Ishikawa (cell line): Measurements from ENCODE around the gene DEPDC1.

Source experiments
- CEBPB ChIP-seq: IDR thresholded peaks from 2 replicates; pipeline ENCODE4 v1.6.1; 2012
- FOXM1 ChIP-seq: IDR thresholded peaks from 2 replicates; pipeline ENCODE4 v1.6.1; 2012; ENCODE audit warnings: low read depth, borderline replicate concordance
- RAD21 ChIP-seq: IDR thresholded peaks from 2 replicates; pipeline ENCODE4 v1.6.1; 2012; ENCODE audit warnings: low read depth

GRCh38 chr1:68442006-68442405 lies 54.9 kb downstream of the DEPDC1 start:
- TF ChIP-seq RAD21 (no peak), CEBPB (no peak), FOXM1 (no peak)
